Neural cell (in vitro differentiated cells): ENCODE measurements around the gene IRS2. TPM values are rescaled to one million over a fixed set of nuclear protein-coding genes. Genes with fewer than 3 reads are reported as not detected.

Source experiments
- H2AFZ ChIP-seq: fragments of 200-600, 300-800 bp; sonication (generic), shearing (Covaris generic); 2 replicates; pipeline ENCODE4 v1.6.0; 2014; ENCODE audit warnings: low read depth, mild to moderate bottlenecking, antibody characterized with exemption, low read length, moderate library complexity
- H3F3A ChIP-seq: fragments of 200-600 bp; shearing (Covaris generic); 2 replicates; pipeline ENCODE4 v1.6.1; 2016; ENCODE audit warnings: mild to moderate bottlenecking, moderate library complexity, mixed read lengths, antibody characterized with exemption, low read length; ENCODE audit not compliant: insufficient read depth, poor library complexity, severe bottlenecking
- H3K27ac ChIP-seq: fragments of 200-600, 300-800 bp; sonication (generic), shearing (Covaris generic); 2 replicates; pipeline ENCODE4 v1.5.1; 2014; ENCODE audit warnings: mild to moderate bottlenecking, low read length, moderate library complexity
- H3K27me3 ChIP-seq: fragments of 300-800, 200-600 bp; sonication (generic), shearing (Covaris generic); 2 replicates; pipeline ENCODE4 v1.6.0; 2014; ENCODE audit warnings: mild to moderate bottlenecking, low read depth, low read length, moderate library complexity; ENCODE audit not compliant: insufficient read depth
- H3K36me3 ChIP-seq: fragments of 300-800, 200-600 bp; sonication (generic), shearing (Covaris generic); 2 replicates; pipeline ENCODE4 v1.5.1; 2014; ENCODE audit warnings: mild to moderate bottlenecking, antibody characterized with exemption, low read length, moderate library complexity; ENCODE audit not compliant: insufficient read depth
- H3K4me2 ChIP-seq: fragments of 300-800, 200-600 bp; sonication (generic), shearing (Covaris generic); 2 replicates; pipeline ENCODE4 v1.6.0; 2014; ENCODE audit warnings: mild to moderate bottlenecking, low read length
- H3K4me3 ChIP-seq: fragments of 300-800, 200-600 bp; sonication (generic), shearing (Covaris generic); 2 replicates; pipeline ENCODE4 v1.5.1; 2014; ENCODE audit warnings: mild to moderate bottlenecking, low read length, moderate library complexity
- H3K79me2 ChIP-seq: fragments of 200-600 bp; shearing (Covaris generic); replicated peaks from 2 replicates; pipeline ENCODE4 v1.6.0; 2014; ENCODE audit warnings: mild to moderate bottlenecking, low read length, moderate library complexity; ENCODE audit not compliant: insufficient read depth
- H3K9ac ChIP-seq: fragments of 300-800, 200-600 bp; sonication (generic), shearing (Covaris generic); 2 replicates; pipeline ENCODE4 v1.6.1; 2016; ENCODE audit warnings: mild to moderate bottlenecking, low read length, mixed read lengths
- H3K9me2 ChIP-seq: fragments of 200-600 bp; shearing (Covaris generic); 2 replicates; pipeline ENCODE4 v1.6.1; 2016; ENCODE audit warnings: mild to moderate bottlenecking, low read length, mixed read lengths; ENCODE audit not compliant: insufficient read depth
- H3K9me3 ChIP-seq: fragments of 200-600, 300-800 bp; sonication (generic), shearing (Covaris generic); 2 replicates; pipeline ENCODE4 v1.6.1; 2016; ENCODE audit warnings: mild to moderate bottlenecking, mixed run types, low read length, moderate library complexity, mixed read lengths
- H4K20me1 ChIP-seq: fragments of 200-600 bp; shearing (Covaris generic); 2 replicates; pipeline ENCODE4 v1.6.1; 2016; ENCODE audit warnings: mild to moderate bottlenecking, mixed run types; ENCODE audit not compliant: insufficient read depth
- EP300 ChIP-seq: fragments of 450-650 bp; conservative IDR thresholded peaks from 2 replicates; pipeline ENCODE4 v1.6.1; 2014; ENCODE audit warnings: antibody characterized with exemption, mild to moderate bottlenecking, moderate library complexity; ENCODE audit not compliant: poor library complexity, severe bottlenecking
- EZH2 ChIP-seq: fragments of 200-600, 300-800 bp; shearing (Covaris generic), sonication (generic); IDR thresholded peaks from 2 replicates; pipeline ENCODE4 v1.6.1; 2014; ENCODE audit warnings: antibody characterized with exemption, low read length, borderline replicate concordance, mild to moderate bottlenecking; ENCODE audit not compliant: insufficient read depth, poor library complexity, severe bottlenecking
- MXI1 ChIP-seq: fragments of 450-650 bp; conservative IDR thresholded peaks from 2 replicates; pipeline ENCODE4 v1.6.1; 2014; ENCODE audit warnings: antibody characterized with exemption, mild to moderate bottlenecking; ENCODE audit not compliant: poor library complexity, severe bottlenecking
- POLR2AphosphoS5 ChIP-seq: IDR thresholded peaks from 2 replicates; pipeline ENCODE4 v1.6.1; 2012
- RAD21 ChIP-seq: fragments of 450-650 bp; conservative IDR thresholded peaks from 2 replicates; pipeline ENCODE4 v1.6.1; 2014; ENCODE audit warnings: antibody characterized with exemption, mild to moderate bottlenecking, moderate library complexity
- SMC3 ChIP-seq: fragments of 450-650 bp; conservative IDR thresholded peaks from 2 replicates; pipeline ENCODE4 v1.6.1; 2014; ENCODE audit warnings: antibody characterized with exemption, mild to moderate bottlenecking, moderate library complexity; ENCODE audit not compliant: poor library complexity
- TAF1 ChIP-seq: IDR thresholded peaks from 2 replicates; pipeline ENCODE4 v1.6.1; 2012; ENCODE audit warnings: low read depth
- polyA plus RNA-seq: library from polyadenylated mRNA; depleted of rRNA; stranded (reverse); fragments of >200 nt; gene quantifications from 2 replicates; pipeline ENCODE4 v1.2.3, GENCODE V29; 2014
- TF ChIP-seq, protein P1 (sequence below): IDR thresholded peaks from 2 replicates; pipeline ENCODE4 v1.6.1; 2012; ENCODE audit warnings: borderline replicate concordance
- TF ChIP-seq, protein P2 (sequence below): fragments of 450-650 bp; IDR thresholded peaks from 2 replicates; pipeline ENCODE4 v1.5.1; 2014; ENCODE audit warnings: antibody characterized with exemption, mild to moderate bottlenecking, moderate library complexity; ENCODE audit not compliant: poor library complexity, severe bottlenecking

IRS2 gene
- polyA plus RNA-seq, 1 donor from 2014 or later = 7.1 TPM

DNA sequence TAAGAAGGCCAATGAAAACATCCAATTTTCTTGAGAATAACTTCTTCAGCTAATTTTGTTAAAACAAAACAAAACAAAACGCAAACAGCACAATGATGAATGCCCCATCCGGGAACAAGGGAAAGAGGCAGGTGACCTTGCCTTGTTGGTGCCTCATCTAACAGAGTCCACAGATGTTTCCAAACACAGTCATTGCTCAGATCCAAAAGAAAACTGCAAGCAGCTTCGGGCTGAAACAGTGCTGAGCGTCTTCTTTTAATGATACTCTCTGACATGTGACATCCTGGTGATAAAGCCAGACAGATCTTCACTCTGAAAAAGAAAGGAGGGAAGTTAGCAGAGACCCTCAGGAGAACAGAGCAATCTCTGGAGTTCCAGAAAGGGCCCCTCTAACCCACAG lies 30.4 kb downstream of the IRS2 start:
- no peak overlapping the region for H3K4me3 ChIP-seq
- H3K9ac ChIP-seq = no peak overlapping the region
- H3F3A ChIP-seq = no peaks in the 10 kb centered on the region
- TF ChIP-seq MXI1 = no peak
- no peak for TF ChIP-seq TAF1
- no peak for TF ChIP-seq SMC3
- TF ChIP-seq EP300 = no peak
- H3K4me2 ChIP-seq = no peak overlapping the region
- H3K9me2 ChIP-seq = no peaks in the 10 kb centered on the region
- H4K20me1 ChIP-seq = no peaks in the 10 kb centered on the region
- H3K79me2 ChIP-seq = peaks cover 9% of the 10 kb centered on the region
- H2AFZ ChIP-seq = no peak overlapping the region
- H3K36me3 ChIP-seq = peaks cover 4% of the 10 kb centered on the region
- H3K27ac ChIP-seq = no peak overlapping the region
- H3K27me3 ChIP-seq = no peaks in the 10 kb centered on the region
- no peaks in the 10 kb centered on the region for H3K9me3 ChIP-seq

DNA sequence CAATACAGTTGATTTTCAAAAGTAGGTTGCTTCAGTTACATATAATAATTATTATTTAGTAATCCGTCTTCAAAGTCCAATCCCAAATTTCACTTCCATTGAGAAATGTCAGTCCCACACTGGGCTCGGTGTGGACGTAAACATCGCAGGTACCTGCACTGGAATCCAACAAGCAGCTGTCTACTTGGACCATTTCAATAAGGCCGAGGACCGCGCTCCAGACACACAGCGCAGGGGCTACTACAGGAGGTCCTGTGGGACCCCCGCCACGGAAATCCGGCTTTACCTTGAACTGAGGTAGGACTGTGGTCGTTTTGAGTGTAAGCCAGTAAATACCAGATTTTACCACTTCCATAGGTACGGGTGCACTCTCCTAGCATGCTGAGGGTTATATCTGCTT lies 30.8 kb downstream of the IRS2 start:
- H3K4me2 ChIP-seq = no peak overlapping the region
- no peaks in the 10 kb centered on the region for H4K20me1 ChIP-seq
- no peak overlapping the region for H3K4me3 ChIP-seq
- H3K27ac ChIP-seq = no peak overlapping the region
- TF ChIP-seq RAD21 (no peak), SMC3 (no peak), POLR2AphosphoS5 (no peak), EZH2 (no peak), MXI1 (no peak), EP300 (no peak), TAF1 (no peak)
- TF ChIP-seq, protein P1, sequence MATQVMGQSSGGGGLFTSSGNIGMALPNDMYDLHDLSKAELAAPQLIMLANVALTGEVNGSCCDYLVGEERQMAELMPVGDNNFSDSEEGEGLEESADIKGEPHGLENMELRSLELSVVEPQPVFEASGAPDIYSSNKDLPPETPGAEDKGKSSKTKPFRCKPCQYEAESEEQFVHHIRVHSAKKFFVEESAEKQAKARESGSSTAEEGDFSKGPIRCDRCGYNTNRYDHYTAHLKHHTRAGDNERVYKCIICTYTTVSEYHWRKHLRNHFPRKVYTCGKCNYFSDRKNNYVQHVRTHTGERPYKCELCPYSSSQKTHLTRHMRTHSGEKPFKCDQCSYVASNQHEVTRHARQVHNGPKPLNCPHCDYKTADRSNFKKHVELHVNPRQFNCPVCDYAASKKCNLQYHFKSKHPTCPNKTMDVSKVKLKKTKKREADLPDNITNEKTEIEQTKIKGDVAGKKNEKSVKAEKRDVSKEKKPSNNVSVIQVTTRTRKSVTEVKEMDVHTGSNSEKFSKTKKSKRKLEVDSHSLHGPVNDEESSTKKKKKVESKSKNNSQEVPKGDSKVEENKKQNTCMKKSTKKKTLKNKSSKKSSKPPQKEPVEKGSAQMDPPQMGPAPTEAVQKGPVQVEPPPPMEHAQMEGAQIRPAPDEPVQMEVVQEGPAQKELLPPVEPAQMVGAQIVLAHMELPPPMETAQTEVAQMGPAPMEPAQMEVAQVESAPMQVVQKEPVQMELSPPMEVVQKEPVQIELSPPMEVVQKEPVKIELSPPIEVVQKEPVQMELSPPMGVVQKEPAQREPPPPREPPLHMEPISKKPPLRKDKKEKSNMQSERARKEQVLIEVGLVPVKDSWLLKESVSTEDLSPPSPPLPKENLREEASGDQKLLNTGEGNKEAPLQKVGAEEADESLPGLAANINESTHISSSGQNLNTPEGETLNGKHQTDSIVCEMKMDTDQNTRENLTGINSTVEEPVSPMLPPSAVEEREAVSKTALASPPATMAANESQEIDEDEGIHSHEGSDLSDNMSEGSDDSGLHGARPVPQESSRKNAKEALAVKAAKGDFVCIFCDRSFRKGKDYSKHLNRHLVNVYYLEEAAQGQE = no peak
- TF ChIP-seq, protein P2, sequence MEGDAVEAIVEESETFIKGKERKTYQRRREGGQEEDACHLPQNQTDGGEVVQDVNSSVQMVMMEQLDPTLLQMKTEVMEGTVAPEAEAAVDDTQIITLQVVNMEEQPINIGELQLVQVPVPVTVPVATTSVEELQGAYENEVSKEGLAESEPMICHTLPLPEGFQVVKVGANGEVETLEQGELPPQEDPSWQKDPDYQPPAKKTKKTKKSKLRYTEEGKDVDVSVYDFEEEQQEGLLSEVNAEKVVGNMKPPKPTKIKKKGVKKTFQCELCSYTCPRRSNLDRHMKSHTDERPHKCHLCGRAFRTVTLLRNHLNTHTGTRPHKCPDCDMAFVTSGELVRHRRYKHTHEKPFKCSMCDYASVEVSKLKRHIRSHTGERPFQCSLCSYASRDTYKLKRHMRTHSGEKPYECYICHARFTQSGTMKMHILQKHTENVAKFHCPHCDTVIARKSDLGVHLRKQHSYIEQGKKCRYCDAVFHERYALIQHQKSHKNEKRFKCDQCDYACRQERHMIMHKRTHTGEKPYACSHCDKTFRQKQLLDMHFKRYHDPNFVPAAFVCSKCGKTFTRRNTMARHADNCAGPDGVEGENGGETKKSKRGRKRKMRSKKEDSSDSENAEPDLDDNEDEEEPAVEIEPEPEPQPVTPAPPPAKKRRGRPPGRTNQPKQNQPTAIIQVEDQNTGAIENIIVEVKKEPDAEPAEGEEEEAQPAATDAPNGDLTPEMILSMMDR = no peak
- peaks cover 9% of the 10 kb centered on the region for H3K79me2 ChIP-seq
- no peak overlapping the region for H2AFZ ChIP-seq
- no peaks in the 10 kb centered on the region for H3F3A ChIP-seq
- no peaks in the 10 kb centered on the region for H3K27me3 ChIP-seq
- H3K36me3 ChIP-seq = peaks cover 4% of the 10 kb centered on the region
- no peaks in the 10 kb centered on the region for H3K9me3 ChIP-seq
- H3K9me2 ChIP-seq = no peaks in the 10 kb centered on the region
- H3K9ac ChIP-seq = no peak overlapping the region

DNA sequence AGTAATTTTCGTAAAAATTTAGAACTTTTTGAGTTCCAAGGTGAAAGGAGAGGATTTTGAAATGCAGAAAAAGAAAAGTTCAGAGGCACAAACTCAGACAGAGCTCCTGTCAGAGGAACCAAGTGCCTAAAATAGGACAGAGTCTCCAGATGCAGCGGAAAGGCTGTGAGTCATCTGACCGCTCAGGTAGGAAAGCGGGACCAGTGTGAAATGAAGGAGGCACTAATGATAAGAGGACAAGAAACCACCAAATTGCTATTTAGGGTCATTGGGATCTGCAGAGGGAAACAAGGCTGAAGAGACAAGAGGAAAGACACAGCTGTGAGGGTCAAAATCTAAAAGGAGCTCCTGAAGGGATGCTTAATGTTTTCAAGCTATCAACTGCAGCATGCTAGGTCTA lies 34.9 kb downstream of the IRS2 start:
- no peak overlapping the region for H3K4me2 ChIP-seq
- no peak overlapping the region for H3K27ac ChIP-seq
- no peaks in the 10 kb centered on the region for H3K9me3 ChIP-seq
- no peaks in the 10 kb centered on the region for H3K9me2 ChIP-seq
- H3K27me3 ChIP-seq = no peaks in the 10 kb centered on the region
- no peak overlapping the region for H3K9ac ChIP-seq
- no peaks in the 10 kb centered on the region for H3F3A ChIP-seq
- H3K4me3 ChIP-seq = no peak overlapping the region
- peaks cover 4% of the 10 kb centered on the region for H3K36me3 ChIP-seq
- H2AFZ ChIP-seq = no peak overlapping the region
- no peak for TF ChIP-seq SMC3
- TF ChIP-seq EZH2 = no peak
- TF ChIP-seq TAF1 = no peak
- TF ChIP-seq POLR2AphosphoS5 = no peak
- TF ChIP-seq, protein P1 = no peak
- no peak for TF ChIP-seq MXI1
- TF ChIP-seq, protein P2 = no peak
- TF ChIP-seq RAD21 = no peak
- TF ChIP-seq EP300 = no peak
- H4K20me1 ChIP-seq = no peaks in the 10 kb centered on the region
- H3K79me2 ChIP-seq = no peaks in the 10 kb centered on the region
